HepG2 (cell line): Measurements from ENCODE around the gene TBC1D2B. TPM values are rescaled to one million over a fixed set of nuclear protein-coding genes. Genes with fewer than 3 reads are reported as not detected.
A peak's percentile ranks its signal among the peaks of the same experiment; 100 is the strongest.

ENCODE experiments used
- ATAC-seq: fragments of 200-7000 bp; cut with Tn5 transposase; 3 replicates; pipeline ENCODE4 v1.9.1; 2020; ENCODE audit warnings: mild to moderate bottlenecking, moderate library complexity
- BruUV-seq: library from RNA; stranded (reverse); fragments of 400-500 nt; replicated peaks from 2 replicates; lab custom pipeline; 2021; lab: Mats Ljungman, UMichigan
- CTCF ChIA-PET: fragments of 300-600 bp; formaldehyde crosslinking; extraction: SDS; loops from one replicate; lab custom pipeline; 2021; ENCODE audit warnings: low total read pairs, inconsistent platforms, low intra/inter-chr PET ratio; lab: Yijun Ruan, JAX
- POLR2A ChIA-PET: fragments of 350-600 bp; sonication (Branson Sonifier 250); formaldehyde crosslinking; loops from one replicate; lab custom pipeline; 2020; ENCODE audit warnings: antibody characterized with exemption, inconsistent platforms; lab: Yijun Ruan, JAX
- DNase-seq: peaks from one replicate; pipeline ENCODE4 v3.0.0-alpha.2; 2015; ENCODE audit warnings: low spot score
- FAIRE-seq: peaks from 3 replicates; lab custom pipeline; 2011; peaks lifted over from hg19 to GRCh38; lab: Jason Lieb, UNC
- H2AFZ ChIP-seq: one replicate; pipeline ENCODE4 v1.6.1; 2011; ENCODE audit warnings: low read length, inconsistent platforms
- H3K27ac ChIP-seq: fragments of 300-600 bp; 3 replicates; pipeline ENCODE4 v1.8.0; 2011; ENCODE audit warnings: mixed run types, mild to moderate bottlenecking, mixed read lengths, low read length, inconsistent platforms; ENCODE audit not compliant: insufficient read depth; ENCODE audit errors: extremely low read length
- H3K27me3 ChIP-seq, 2 experiments: fragments of 200-600 bp in 1 of 2; 2 replicates in 1 of 2; 3 replicates in 1 of 2; pipeline versions ENCODE4 v1.6.0 to v1.8.0; 2011; ENCODE audit warnings: low read length in 2 of 2, mild to moderate bottlenecking in 2 of 2, moderate library complexity in 2 of 2, inconsistent platforms in 1 of 2; ENCODE audit not compliant: insufficient read depth in 2 of 2, control insufficient read depth in 1 of 2
- H3K36me3 ChIP-seq, 2 experiments: fragments of 200-600 bp in 1 of 2; replicated peaks in 1 of 2; 2 replicates in 1 of 2; 3 replicates in 1 of 2; pipeline versions ENCODE4 v1.5.1 to v1.8.0; 2011; ENCODE audit warnings: low read length in 2 of 2, inconsistent platforms in 1 of 2; ENCODE audit not compliant: insufficient read depth in 2 of 2, control insufficient read depth in 1 of 2
- H3K4me1 ChIP-seq: 2 replicates; pipeline ENCODE4 v1.5.1; 2012; ENCODE audit warnings: low read length, inconsistent platforms; ENCODE audit not compliant: insufficient read depth
- H3K4me2 ChIP-seq: 2 replicates; pipeline ENCODE4 v1.6.0; 2011; ENCODE audit warnings: low read depth, low read length, inconsistent platforms
- H3K4me3 ChIP-seq, 3 experiments: fragments of 200-600 bp in 1 of 3; sonication (generic), shearing (Covaris generic) in 1 of 3; replicated peaks in 1 of 3; 2 replicates each; pipeline ENCODE4 v1.5.1; 2011 to 2016; ENCODE audit warnings: low read length in 3 of 3, inconsistent platforms in 2 of 3, low read depth in 2 of 3, mild to moderate bottlenecking in 2 of 3, control low read depth in 1 of 3, mixed read lengths in 1 of 3; ENCODE audit not compliant: insufficient read depth in 1 of 3
- H3K79me2 ChIP-seq: one replicate; pipeline ENCODE4 v1.6.1; 2011; ENCODE audit warnings: low read length, inconsistent platforms; ENCODE audit not compliant: insufficient read depth
- H3K9ac ChIP-seq: 2 replicates; pipeline ENCODE4 v1.6.0; 2011; ENCODE audit warnings: mild to moderate bottlenecking, low read depth, low read length, inconsistent platforms; ENCODE audit not compliant: insufficient read depth
- H3K9me3 ChIP-seq: 2 replicates; pipeline ENCODE4 v1.5.1; 2012; ENCODE audit warnings: mild to moderate bottlenecking, low read length
- H4K20me1 ChIP-seq: 2 replicates; pipeline ENCODE4 v1.6.0; 2011; ENCODE audit warnings: inconsistent platforms, mild to moderate bottlenecking, low read length, moderate library complexity; ENCODE audit not compliant: insufficient read depth
- NBN ChIP-seq: fragments of 450-650 bp; conservative IDR thresholded peaks from 2 replicates; pipeline ENCODE4 v1.6.1; 2017
- NCOA2 ChIP-seq: sonication (generic); formaldehyde crosslinking; IDR thresholded peaks from 2 replicates; pipeline ENCODE4 v1.8.0; 2022; ENCODE audit warnings: inconsistent platforms
- NFIB ChIP-seq: sonication (generic); formaldehyde crosslinking; IDR thresholded peaks from 2 replicates; pipeline ENCODE4 v1.9.0; 2021; ENCODE audit warnings: missing genetic modification reagents, mild to moderate bottlenecking, borderline replicate concordance
- PHF21A ChIP-seq: sonication (generic); formaldehyde crosslinking; IDR thresholded peaks from 2 replicates; pipeline ENCODE4 v1.5.0; 2020; ENCODE audit warnings: mild to moderate bottlenecking, missing genetic modification reagents
- RBAK ChIP-seq: sonication (generic); formaldehyde crosslinking; IDR thresholded peaks from 2 replicates; pipeline ENCODE4 v1.5.1; 2020; ENCODE audit warnings: mild to moderate bottlenecking, missing genetic modification reagents
- SOX6 ChIP-seq, 2 experiments: fragments of 450-650 bp in 1 of 2; sonication (generic) in 1 of 2; formaldehyde crosslinking in 1 of 2; IDR thresholded peaks; 2 replicates each; pipeline versions ENCODE4 v1.4.0 to v1.6.1; 2017 to 2020; ENCODE audit warnings: antibody characterized with exemption in 1 of 2, mild to moderate bottlenecking in 1 of 2, missing genetic modification reagents in 1 of 2
- SP4 ChIP-seq: sonication (generic); formaldehyde crosslinking; IDR thresholded peaks from 2 replicates; pipeline ENCODE4 v1.8.1; 2023; ENCODE audit warnings: mild to moderate bottlenecking, missing genetic modification reagents
- ZFP1 ChIP-seq: IDR thresholded peaks from 2 replicates; pipeline ENCODE4 v1.6.1; 2016
- ZNF263 ChIP-seq: sonication (generic); formaldehyde crosslinking; IDR thresholded peaks from 2 replicates; pipeline ENCODE4 v1.4.0; 2020; ENCODE audit warnings: missing genetic modification reagents
- ZNF674 ChIP-seq: sonication (generic); formaldehyde crosslinking; IDR thresholded peaks from 2 replicates; pipeline ENCODE4 v1.5.0; 2020; ENCODE audit warnings: low read depth, mild to moderate bottlenecking, missing genetic modification reagents
- ZNF773 ChIP-seq: sonication (generic); formaldehyde crosslinking; IDR thresholded peaks from 2 replicates; pipeline ENCODE4 v1.4.0; 2020; ENCODE audit warnings: missing genetic modification reagents, borderline replicate concordance
- WGBS: methylation state at CpG from one replicate; pipeline ENCODE4 v1.1.6; 2017; ENCODE audit warnings: low lambda C conversion rate; 5-methylcytosine and 5-hydroxymethylcytosine counted together
- in situ Hi-C: cut with HindIII; loops from 2 replicates; pipeline ENCODE4 v1.10.0; 2017; ENCODE audit warnings: low pct_unique_long_range_greater_than_20kb; ENCODE audit not compliant: extremely low pct_ligation_motif_present
- intact Hi-C: fragments of 100-400 bp; cut with micrococcal nuclease; formaldehyde crosslinking; loops from one replicate; pipeline ENCODE4 v1.10.0; 2022; ENCODE audit not compliant: unreplicated experiment
- polyA plus RNA-seq, 8 experiments: library from polyadenylated mRNA; depleted of rRNA in 3 of 8; stranded (reverse) in 7 of 8; unstranded in 1 of 8; fragments of >200 nt; fragmentation: Illumina TruSeq in 4 of 8; extraction: Trizol in 4 of 8; gene quantifications; 2 replicates each; pipeline versions ENCODE4 v1.2.1 to v1.2.3, GENCODE V29; 2011 to 2016; ENCODE audit warnings: low read depth in 4 of 8, missing spikeins in 1 of 8, mixed read lengths in 1 of 8; ENCODE audit not compliant: insufficient read depth in 1 of 8
- total RNA-seq, 5 experiments: library from RNA; depleted of rRNA; stranded (reverse); fragments of >200 nt; fragmentation: Illumina TruSeq; extraction: Trizol; gene quantifications; 2 replicates each; pipeline ENCODE4 v1.2.3, GENCODE V29; 2016; ENCODE audit warnings: low read depth in 1 of 5
- TF ChIP-seq, protein P1 (sequence below): sonication (generic); formaldehyde crosslinking; IDR thresholded peaks from 2 replicates; pipeline ENCODE4 v1.5.1; 2020; ENCODE audit warnings: mild to moderate bottlenecking, missing genetic modification reagents, moderate library complexity
- TF ChIP-seq, protein P2 (sequence below): sonication (generic); formaldehyde crosslinking; IDR thresholded peaks from 2 replicates; pipeline ENCODE4 v1.4.0; 2020; ENCODE audit warnings: missing genetic modification reagents
- TF ChIP-seq, protein P3 (sequence below): sonication (generic); formaldehyde crosslinking; IDR thresholded peaks from 2 replicates; pipeline ENCODE4 v1.4.0; 2020; ENCODE audit warnings: missing genetic modification reagents

Gene TBC1D2B
- total and polyA plus RNA-seq, 2 of the 13 experiments (the other 11 are each of a cell fraction or from before 2014, with no cell fraction given): 10.1 to 14.4 TPM

DNA sequence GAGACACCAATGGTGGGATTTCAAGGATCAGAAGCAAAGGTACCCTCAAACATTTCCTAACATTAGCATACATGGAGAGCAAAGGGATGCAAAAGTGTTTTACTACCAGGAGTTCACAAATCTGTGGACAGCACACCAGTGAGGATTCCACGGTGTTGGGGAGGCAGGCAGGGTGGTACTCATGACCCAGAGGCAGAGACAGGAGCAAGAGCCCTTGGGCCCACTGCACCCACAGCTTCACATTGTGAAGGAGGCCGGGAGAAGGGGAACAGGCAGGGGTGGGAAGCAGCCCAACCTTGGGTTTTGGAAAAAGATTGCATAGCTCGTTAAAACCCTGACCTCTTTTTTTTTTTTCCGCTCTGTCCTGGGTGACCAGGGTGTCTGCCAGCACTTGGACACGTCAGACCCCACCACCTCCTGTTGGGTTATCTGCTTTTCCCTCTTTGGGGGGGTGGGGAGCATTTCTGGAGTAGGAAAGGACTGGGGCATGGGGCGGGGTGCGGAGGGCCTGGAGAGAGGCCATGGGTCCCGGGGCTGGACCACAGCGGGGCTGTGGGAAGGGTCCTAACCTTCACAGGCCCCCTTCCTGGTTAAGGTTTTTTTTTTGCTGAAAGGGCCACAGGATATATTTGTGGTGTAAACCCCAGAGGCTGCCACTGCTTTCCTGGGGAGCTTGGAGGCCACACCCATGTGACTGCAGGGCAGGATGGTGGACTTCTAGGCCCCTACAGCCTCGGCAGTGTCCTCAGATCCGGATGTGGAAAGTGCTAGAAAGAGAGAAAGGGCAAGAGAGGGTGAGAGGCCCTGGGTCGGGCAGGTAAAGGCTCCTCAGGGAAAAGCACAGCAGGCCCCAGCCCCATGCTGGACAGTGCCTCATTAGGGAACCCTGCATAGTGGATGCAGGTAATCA lies 27.3 kb upstream of the TBC1D2B start (continued):
- TF ChIP-seq, protein P1, sequence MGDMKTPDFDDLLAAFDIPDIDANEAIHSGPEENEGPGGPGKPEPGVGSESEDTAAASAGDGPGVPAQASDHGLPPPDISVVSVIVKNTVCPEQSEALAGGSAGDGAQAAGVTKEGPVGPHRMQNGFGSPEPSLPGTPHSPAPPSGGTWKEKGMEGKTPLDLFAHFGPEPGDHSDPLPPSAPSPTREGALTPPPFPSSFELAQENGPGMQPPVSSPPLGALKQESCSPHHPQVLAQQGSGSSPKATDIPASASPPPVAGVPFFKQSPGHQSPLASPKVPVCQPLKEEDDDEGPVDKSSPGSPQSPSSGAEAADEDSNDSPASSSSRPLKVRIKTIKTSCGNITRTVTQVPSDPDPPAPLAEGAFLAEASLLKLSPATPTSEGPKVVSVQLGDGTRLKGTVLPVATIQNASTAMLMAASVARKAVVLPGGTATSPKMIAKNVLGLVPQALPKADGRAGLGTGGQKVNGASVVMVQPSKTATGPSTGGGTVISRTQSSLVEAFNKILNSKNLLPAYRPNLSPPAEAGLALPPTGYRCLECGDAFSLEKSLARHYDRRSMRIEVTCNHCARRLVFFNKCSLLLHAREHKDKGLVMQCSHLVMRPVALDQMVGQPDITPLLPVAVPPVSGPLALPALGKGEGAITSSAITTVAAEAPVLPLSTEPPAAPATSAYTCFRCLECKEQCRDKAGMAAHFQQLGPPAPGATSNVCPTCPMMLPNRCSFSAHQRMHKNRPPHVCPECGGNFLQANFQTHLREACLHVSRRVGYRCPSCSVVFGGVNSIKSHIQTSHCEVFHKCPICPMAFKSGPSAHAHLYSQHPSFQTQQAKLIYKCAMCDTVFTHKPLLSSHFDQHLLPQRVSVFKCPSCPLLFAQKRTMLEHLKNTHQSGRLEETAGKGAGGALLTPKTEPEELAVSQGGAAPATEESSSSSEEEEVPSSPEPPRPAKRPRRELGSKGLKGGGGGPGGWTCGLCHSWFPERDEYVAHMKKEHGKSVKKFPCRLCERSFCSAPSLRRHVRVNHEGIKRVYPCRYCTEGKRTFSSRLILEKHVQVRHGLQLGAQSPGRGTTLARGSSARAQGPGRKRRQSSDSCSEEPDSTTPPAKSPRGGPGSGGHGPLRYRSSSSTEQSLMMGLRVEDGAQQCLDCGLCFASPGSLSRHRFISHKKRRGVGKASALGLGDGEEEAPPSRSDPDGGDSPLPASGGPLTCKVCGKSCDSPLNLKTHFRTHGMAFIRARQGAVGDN (CRISPR knock-in tag): peak; percentile 42; the same call in 1 of the 2 replicates
- TF ChIP-seq ZNF263: no peak

DNA sequence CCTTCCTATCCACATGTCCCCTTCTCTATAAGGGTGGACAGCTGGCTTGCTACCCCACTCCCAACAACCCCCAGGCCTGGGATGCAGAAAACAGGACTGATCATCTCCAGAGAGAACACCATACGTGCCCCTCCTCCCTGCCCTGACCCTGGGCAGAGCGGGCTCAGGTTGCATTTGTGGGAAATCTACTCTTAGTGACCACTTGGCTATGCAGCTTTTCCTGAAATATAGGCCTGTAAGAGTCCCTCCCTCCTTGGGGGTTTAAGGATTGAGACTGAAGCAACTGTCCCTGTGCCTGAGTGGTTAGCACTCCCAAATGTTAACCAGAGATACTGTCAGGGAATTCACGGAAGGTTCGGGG lies 26.6 kb upstream of the TBC1D2B start:
- DNase-seq: no peak
- Histone ChIP-seq H4K20me1 (no peaks in the 10 kb centered on the region), H3K27me3 (peaks cover 0 to 4% of the 10 kb centered on the region in 2 experiments; a peak in 2 of 5 replicates), H3K9me3 (no peaks in the 10 kb centered on the region), H3K36me3 (no peaks in the 10 kb centered on the region), H2AFZ (no peak overlapping the region), H3K27ac (no peak overlapping the region), H3K79me2 (no peaks in the 10 kb centered on the region), H3K4me1 (peaks cover 31% of the 10 kb centered on the region), H3K4me3 (no peak overlapping the region), H3K4me2 (peak overlapping the region; percentile 15; the same call in 1 of the 2 replicates), H3K9ac (no peak overlapping the region)
- no peak for ATAC-seq
- 32% methylated on average over 4 of the region's 4 CpGs for WGBS
- BruUV-seq: no TSS peak
- ChIA-PET POLR2A (no interaction called here), CTCF (no interaction called here)
- in situ Hi-C loops: no loop called here
- intact Hi-C loops: no loop called here
- FAIRE-seq: no peak
- TF ChIP-seq NBN (no peak), PHF21A (no peak), ZNF773 (CRISPR knock-in tag) (no peak), NFIB (CRISPR knock-in tag) (no peak), RBAK (CRISPR knock-in tag) (no peak), ZNF674 (CRISPR knock-in tag) (no peak), SP4 (CRISPR knock-in tag) (no peak), SOX6 (IDR thresholded peaks at IDR 0.05) (no peak), SOX6 (CRISPR knock-in tag; IDR thresholded peaks at IDR 0.05) (no peak), ZFP1 (CRISPR knock-in tag) (no peak), NCOA2 (CRISPR knock-in tag) (no peak)
- TF ChIP-seq, protein P2, sequence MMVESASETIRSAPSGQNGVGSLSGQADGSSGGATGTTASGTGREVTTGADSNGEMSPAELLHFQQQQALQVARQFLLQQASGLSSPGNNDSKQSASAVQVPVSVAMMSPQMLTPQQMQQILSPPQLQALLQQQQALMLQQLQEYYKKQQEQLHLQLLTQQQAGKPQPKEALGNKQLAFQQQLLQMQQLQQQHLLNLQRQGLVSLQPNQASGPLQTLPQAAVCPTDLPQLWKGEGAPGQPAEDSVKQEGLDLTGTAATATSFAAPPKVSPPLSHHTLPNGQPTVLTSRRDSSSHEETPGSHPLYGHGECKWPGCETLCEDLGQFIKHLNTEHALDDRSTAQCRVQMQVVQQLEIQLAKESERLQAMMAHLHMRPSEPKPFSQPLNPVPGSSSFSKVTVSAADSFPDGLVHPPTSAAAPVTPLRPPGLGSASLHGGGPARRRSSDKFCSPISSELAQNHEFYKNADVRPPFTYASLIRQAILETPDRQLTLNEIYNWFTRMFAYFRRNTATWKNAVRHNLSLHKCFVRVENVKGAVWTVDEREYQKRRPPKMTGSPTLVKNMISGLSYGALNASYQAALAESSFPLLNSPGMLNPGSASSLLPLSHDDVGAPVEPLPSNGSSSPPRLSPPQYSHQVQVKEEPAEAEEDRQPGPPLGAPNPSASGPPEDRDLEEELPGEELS (CRISPR knock-in tag): no peak
- TF ChIP-seq, protein P3, sequence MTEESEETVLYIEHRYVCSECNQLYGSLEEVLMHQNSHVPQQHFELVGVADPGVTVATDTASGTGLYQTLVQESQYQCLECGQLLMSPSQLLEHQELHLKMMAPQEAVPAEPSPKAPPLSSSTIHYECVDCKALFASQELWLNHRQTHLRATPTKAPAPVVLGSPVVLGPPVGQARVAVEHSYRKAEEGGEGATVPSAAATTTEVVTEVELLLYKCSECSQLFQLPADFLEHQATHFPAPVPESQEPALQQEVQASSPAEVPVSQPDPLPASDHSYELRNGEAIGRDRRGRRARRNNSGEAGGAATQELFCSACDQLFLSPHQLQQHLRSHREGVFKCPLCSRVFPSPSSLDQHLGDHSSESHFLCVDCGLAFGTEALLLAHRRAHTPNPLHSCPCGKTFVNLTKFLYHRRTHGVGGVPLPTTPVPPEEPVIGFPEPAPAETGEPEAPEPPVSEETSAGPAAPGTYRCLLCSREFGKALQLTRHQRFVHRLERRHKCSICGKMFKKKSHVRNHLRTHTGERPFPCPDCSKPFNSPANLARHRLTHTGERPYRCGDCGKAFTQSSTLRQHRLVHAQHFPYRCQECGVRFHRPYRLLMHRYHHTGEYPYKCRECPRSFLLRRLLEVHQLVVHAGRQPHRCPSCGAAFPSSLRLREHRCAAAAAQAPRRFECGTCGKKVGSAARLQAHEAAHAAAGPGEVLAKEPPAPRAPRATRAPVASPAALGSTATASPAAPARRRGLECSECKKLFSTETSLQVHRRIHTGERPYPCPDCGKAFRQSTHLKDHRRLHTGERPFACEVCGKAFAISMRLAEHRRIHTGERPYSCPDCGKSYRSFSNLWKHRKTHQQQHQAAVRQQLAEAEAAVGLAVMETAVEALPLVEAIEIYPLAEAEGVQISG (CRISPR knock-in tag): no peak
